Suprapubic skin (tissue), 4 donors: Measurements from ENCODE around the gene GOLT1B.

Experiments used
- EP300 ChIP-seq: sonication (generic); formaldehyde crosslinking; IDR thresholded peaks from one replicate; pipeline ENCODE4 v1.6.1; 2017; ENCODE audit warnings: antibody characterized with exemption
- POLR2A ChIP-seq, 2 donors: fragments of 450-650 bp; IDR thresholded peaks; one replicate each; pipeline ENCODE4 v1.6.1; 2017; ENCODE audit warnings: antibody characterized with exemption in 2 of 2, mild to moderate bottlenecking in 2 of 2, moderate library complexity in 2 of 2
- POLR2AphosphoS5 ChIP-seq, 3 donors: sonication (generic); formaldehyde crosslinking; IDR thresholded peaks; one replicate each; pipeline ENCODE4 v1.6.1; 2017; ENCODE audit warnings: antibody characterized with exemption in 3 of 3
- TF ChIP-seq, protein P1 (sequence below), 2 donors: fragments of 200-600 bp in 1 of 2; fragments of 450-650 bp in 1 of 2; sonication (generic) in 1 of 2; IDR thresholded peaks; one replicate each; pipeline ENCODE4 v1.5.1; 2016 to 2019; ENCODE audit warnings: antibody characterized with exemption in 2 of 2, mild to moderate bottlenecking in 1 of 2, moderate library complexity in 1 of 2

DNA sequence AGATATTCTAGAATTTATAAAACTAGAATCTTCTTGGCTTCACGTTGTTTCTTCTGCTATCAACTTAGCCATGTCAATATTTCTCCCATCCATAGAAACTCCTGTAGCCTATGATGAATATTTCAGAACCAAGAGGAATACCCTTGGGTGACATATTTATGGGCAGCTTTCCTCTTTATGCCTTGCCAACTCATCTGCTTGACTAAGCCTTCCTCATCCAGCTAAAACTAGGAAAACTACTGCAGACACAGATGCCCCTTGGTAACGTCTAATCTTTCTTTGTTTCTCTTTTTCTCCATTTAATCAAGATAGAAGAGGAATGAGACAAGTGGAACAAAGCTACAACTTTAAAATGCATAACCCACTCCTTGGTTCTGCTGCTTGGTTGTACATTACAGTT, 6.3 kb downstream of the GOLT1B start:
- TF ChIP-seq, protein P1, sequence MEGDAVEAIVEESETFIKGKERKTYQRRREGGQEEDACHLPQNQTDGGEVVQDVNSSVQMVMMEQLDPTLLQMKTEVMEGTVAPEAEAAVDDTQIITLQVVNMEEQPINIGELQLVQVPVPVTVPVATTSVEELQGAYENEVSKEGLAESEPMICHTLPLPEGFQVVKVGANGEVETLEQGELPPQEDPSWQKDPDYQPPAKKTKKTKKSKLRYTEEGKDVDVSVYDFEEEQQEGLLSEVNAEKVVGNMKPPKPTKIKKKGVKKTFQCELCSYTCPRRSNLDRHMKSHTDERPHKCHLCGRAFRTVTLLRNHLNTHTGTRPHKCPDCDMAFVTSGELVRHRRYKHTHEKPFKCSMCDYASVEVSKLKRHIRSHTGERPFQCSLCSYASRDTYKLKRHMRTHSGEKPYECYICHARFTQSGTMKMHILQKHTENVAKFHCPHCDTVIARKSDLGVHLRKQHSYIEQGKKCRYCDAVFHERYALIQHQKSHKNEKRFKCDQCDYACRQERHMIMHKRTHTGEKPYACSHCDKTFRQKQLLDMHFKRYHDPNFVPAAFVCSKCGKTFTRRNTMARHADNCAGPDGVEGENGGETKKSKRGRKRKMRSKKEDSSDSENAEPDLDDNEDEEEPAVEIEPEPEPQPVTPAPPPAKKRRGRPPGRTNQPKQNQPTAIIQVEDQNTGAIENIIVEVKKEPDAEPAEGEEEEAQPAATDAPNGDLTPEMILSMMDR (IDR thresholded peaks at IDR 0.05), result no peak
- TF ChIP-seq POLR2A (IDR thresholded peaks at IDR 0.05) (no peak), EP300 (no peak), POLR2AphosphoS5 (IDR thresholded peaks at IDR 0.05) (no peak)
